Activated effector memory CD4-positive, alpha-beta T cell treated with anti-CD3 and anti-CD28 coated beads, Interleukin-2, amount 50 U/mL, for 16 hours (primary cell): ENCODE data around the gene ATAD1.
"Not testable (repeated sequence)": the region's sequence is repeated elsewhere in the genome, so short reads cannot be mapped to it uniquely, and the experiment has no call there.

ENCODE experiments used
- DNase-seq: peaks from one replicate; pipeline ENCODE4 v3.0.0-alpha.2; 2020

ATAD1 gene

DNA sequence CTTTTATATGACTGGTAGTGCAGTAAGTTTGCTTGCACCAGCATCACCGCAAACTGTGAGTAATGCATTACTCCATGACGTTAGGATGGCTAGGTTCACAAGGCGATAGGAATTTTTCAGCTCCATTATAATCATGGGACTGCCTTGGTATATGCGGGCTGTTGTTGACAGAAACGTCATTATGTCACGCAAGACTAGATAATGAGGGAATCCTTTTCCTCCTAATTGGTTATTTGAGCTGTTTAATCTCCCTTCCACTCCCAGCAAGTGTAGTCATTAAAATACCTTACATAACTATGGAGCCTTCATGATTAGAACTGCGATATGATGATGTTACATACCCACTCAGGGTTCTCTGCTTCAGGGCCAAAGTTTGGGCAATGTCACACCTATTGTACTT is 28.0 kb upstream of the ATAD1 start:
- no peak for DNase-seq

GRCh38 chr10:87845624-87845998 is 27.6 kb upstream of the ATAD1 start:
- DNase-seq, result no peak

GRCh38 chr10:87844837-87845623 is 27.0 kb upstream of the ATAD1 start:
- no peak for DNase-seq

DNA sequence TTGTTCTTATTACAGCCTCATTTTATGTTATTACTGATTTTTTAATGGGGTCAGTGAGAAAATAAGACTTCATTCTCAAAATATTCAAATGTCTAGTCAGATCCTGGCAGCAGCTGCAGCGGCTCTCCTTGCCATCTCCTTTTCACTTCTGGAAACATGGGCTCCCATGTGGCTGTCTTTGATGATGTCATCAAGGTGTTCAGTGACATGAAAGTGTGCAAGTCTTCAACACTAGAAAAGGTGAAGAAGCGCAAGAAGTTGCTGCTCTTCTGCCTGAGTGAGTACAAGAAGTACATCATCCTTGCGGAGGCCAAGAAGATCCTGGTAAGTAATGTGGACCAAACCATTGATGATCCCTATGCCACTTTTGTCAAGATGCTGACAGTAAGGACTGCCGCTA is 25.7 kb upstream of the ATAD1 start:
- no peak for DNase-seq

DNA sequence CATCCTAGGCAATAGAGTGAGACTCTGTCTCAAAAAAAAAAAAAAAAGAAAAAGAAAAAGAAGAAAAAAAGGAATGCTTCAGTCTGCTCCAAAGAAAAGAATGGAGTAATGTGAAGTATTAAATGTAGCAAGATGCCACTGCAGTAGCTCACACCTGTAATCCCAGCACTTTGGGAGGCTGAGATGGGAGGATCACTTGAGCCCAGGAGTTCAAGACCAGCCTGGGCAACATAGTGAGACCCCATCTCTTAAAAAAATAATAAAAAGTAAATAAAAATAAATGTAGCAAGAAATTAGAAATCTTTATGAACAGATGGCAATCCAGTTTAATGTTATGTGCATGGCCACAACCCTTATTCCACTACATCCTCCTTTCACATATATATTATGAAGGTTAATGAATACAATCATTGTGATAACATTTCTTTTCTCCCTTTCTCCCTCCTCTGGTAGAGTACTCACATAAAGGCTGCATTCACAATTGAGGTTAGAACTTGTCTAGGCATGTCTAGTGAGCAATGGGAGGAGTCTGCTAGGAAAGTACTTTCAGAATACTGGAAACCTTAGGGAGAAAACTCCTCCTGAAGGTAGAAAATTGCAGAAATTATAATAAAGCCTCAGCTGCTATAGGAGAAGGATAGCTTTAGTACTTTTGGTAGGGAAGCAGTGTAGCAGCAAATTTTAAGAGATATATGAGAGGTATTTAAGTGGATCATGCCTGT is 24.9 kb upstream of the ATAD1 start:
- no peak for DNase-seq

DNA sequence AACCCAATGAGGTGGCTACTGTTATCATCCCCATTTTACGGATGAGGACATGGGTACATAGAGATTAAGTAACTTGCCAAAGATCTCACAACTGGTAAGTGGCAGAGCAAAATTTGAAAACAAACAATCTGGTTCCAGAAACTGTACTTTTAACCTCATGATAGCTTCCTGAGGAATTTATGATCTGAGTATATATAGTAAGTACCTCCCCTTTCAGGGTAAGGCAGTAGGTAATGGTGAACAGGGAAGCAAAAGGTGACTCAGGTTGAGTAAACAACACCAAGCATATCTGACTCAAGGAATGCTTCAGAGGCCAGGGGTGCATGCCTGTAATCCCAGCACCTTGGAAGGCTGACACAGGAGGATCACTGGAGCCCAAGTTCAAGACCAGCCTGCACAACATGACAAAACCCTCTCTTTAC is 24.2 kb upstream of the ATAD1 start:
- DNase-seq, result no peak

DNA sequence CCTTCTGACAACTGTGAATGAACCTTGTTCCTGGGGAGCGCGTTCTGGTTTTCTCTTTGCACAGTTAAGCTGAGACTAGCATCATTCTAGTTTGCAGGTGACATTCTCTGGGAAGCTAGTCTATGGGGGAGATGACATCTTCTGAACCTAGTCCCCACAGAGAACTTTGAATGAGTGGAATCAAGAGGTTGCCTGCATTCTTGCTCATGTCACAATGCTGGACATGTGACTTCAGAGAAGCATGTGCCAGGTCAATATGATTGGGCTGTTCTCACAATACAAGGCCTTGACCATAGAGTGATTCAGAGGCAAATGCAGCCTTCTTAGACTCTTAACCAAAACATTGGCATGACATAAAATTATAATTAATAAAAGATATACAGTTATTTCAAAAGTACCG is 23.2 kb upstream of the ATAD1 start:
- no peak for DNase-seq

DNA sequence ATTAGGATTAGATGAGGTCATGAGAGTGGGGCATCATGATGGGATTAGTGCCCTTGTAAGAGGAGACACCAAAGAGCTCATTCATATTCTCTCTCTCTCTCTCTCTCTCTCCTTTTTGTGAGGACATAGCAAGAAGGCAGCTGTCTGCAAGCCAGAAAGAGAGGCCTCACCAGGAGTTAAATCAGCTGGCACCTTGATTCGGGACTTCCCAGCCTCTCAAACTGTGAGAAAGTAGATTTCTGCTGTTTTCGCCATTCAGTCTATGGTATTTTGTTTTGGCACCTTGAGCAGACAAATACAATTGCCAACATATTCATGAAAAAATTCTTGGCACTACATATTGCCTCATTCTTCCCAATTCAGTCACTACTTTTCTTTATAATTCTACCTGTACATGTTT is 20.6 kb upstream of the ATAD1 start:
- no peak for DNase-seq

DNA sequence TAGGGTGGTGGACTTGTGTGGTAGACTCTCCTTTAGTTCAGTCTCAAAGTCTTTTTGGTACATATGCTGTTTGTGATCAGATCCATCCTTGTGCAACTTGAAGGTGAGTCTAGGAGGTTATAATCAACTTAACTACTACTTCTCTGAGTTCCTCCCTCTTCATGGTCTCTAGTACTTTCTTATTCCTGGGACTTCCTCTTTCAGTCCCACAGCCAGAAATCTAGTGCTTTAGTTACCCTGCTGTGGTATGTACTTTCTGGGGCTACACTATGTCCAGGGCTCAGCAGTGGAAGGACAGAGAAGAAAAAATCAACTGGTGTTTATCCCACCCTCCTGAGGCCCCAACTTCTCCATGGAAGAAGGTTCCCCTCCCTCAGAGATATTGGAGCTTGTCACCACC is 19.4 kb upstream of the ATAD1 start:
- no peak for DNase-seq

DNA sequence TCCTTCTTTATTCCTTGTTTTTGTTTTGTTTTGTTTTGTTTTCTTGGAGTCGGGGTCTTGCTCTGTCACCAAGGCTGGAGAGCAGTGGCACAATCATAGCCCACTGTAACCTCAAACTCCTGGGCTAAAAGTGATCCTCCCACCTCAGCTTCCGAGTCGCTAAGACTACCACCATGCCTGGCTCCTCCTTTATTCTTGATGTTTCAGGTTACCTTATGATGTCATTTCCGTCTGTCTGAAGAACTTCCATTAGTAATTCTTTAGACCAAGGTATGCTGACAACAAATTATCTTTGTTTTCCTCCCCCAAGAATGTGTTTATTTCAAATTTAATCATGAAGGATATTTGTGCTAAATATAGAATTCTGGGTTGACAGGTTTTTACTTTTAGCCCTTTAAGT is 18.1 kb upstream of the ATAD1 start:
- no peak for DNase-seq

- no peak for DNase-seq
Measured at GRCh38 chr10:87829986-87830729, 12.1 kb upstream of the ATAD1 start.

GRCh38 chr10:87829051-87829450 is 11.0 kb upstream of the ATAD1 start:
- DNase-seq, result not testable (repeated sequence)

DNA sequence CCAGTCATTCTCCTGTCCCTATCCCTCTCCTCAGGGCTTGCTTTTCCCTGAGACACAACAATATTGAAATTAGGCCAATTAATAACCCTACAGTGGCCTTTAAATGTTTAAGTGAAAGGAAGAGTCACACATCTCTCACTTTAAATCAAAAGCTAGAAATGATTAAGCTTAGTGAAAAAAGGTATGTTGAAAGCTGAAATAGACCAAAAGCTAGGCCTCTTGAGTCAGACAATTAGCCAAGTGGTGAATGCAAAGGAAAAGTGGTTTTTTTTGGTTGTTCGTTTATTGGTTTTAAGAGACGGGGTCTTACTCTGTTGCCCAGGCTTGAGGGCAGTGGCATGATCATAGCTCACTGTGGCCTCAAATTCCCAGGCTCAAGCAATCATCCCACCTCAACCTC is 9.7 kb upstream of the ATAD1 start:
- DNase-seq, result no peak

- DNase-seq, result no peak
Measured at GRCh38 chr10:87826653-87827052, 8.6 kb upstream of the ATAD1 start.

DNA sequence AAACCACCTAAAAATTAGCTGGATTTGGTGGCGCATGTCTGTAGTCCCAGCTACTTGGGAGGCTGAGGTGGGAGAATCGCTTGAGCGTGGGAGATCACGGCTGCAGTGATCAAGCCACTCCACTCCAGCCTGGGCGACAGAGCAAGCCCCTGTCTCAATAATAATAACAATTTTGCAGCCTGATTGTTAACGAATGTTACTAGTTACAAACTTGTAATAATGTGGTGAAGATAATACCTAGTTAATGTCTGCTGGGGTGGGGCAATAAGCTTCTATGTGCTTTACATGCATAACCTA is 1.2 kb upstream of the ATAD1 start:
- no peak for DNase-seq

GRCh38 chr10:87818505-87819288 is 671 bp upstream of the ATAD1 start:
- peak; percentile 89 for DNase-seq

GRCh38 chr10:87816898-87817608 is 973 bp downstream of the ATAD1 start:
- no peak for DNase-seq

DNA sequence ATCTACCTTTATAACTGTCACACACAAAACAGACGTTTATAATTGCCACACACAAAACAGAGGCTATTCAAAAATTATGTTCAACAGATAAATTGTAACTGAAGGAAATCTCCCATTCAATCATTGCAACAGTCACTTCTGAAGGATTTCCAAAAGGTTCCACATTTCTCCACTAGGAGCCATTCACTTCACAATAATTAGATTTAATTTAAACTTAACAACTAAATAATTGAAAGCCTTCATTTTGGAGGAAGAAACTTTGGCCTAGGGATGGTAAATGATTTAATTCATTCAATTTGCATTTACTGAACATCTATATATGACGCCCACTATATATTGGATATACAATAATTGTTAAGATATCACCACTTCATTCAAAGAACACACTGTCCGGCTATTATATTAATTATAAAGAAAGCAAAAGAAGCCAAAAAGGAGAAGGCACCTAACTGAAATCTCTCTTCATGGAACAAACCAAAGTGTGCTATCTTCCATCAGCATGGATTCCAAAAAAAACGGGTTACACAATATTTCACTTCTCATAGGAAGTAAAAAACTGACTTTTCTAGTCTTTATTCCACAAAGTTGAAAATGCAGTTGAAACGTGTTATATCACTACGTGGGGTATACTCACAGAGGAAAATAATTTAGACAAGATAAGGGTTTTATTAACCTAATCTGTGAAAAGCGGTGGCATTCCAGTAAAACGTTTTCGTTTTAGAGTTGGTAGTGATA is 1.7 kb downstream of the ATAD1 start:
- no peak for DNase-seq

GRCh38 chr10:87804939-87805569 is 13.0 kb downstream of the ATAD1 start:
- DNase-seq, result no peak

GRCh38 chr10:87803831-87804230 is 14.2 kb downstream of the ATAD1 start:
- DNase-seq, result no peak

- DNase-seq, result no peak
Measured at GRCh38 chr10:87803328-87803727, 14.7 kb downstream of the ATAD1 start.
